ENCODE measurements around the gene ADNP2.

ADNP2 gene

GRCh38 chr18:80108739-80109675 lies at the start of gene ADNP2:
Gene ADNP2, plus strand, starts transcription at chr18:80109262. Its CDS starts 8,281 bp downstream, at chr18:80117543.
- DNase-seq, result peak; percentile 14 to 98 (median 82)

GRCh38 chr18:80059945-80060344 lies 49.1 kb upstream of the ADNP2 start:
- no peak for DNase-seq

GRCh38 chr18:80065705-80066104 lies 43.4 kb upstream of the ADNP2 start:
- DNase-seq, result no peak

- no peak for DNase-seq
These were observed 41.7 kb upstream of the ADNP2 start for GRCh38 chr18:80067321-80067720.

- DNase-seq, result no peak
These were observed 41.2 kb upstream of the ADNP2 start for GRCh38 chr18:80067897-80068296.

- no peak for DNase-seq
These were observed 40.3 kb upstream of the ADNP2 start for GRCh38 chr18:80068571-80069272.

- no peak for DNase-seq
These were observed 38.2 kb upstream of the ADNP2 start for GRCh38 chr18:80070825-80071224.

GRCh38 chr18:80074183-80074582 lies 34.9 kb upstream of the ADNP2 start:
- no peak for DNase-seq

- no peak for DNase-seq
These were observed 34.4 kb upstream of the ADNP2 start for GRCh38 chr18:80074697-80075096.

GRCh38 chr18:80075940-80076339 lies 33.1 kb upstream of the ADNP2 start:
- no peak for DNase-seq

GRCh38 chr18:80076379-80076778 lies 32.7 kb upstream of the ADNP2 start:
- DNase-seq, result no peak

- DNase-seq, result no peak
These were observed 31.2 kb upstream of the ADNP2 start for GRCh38 chr18:80077873-80078272.

GRCh38 chr18:80086281-80086680 lies 22.8 kb upstream of the ADNP2 start:
- DNase-seq, result no peak

GRCh38 chr18:80088036-80088435 lies 21.0 kb upstream of the ADNP2 start:
- DNase-seq, result no peak

GRCh38 chr18:80088823-80089222 lies 20.2 kb upstream of the ADNP2 start:
- no peak for DNase-seq

- no peak for DNase-seq
These were observed 13.6 kb upstream of the ADNP2 start for GRCh38 chr18:80095414-80095813.

- no peak for DNase-seq
These were observed 13.0 kb upstream of the ADNP2 start for GRCh38 chr18:80096032-80096565.

- DNase-seq, result no peak
These were observed 11.9 kb upstream of the ADNP2 start for GRCh38 chr18:80097201-80097600.

- peak in 4 of 56 donors; percentile 9 to 32 (median 17) for DNase-seq
These were observed 5.8 kb upstream of the ADNP2 start for GRCh38 chr18:80103231-80103630.

- no peak for DNase-seq
These were observed 4.7 kb upstream of the ADNP2 start for GRCh38 chr18:80104364-80104779.

GRCh38 chr18:80105369-80106167 lies 3.5 kb upstream of the ADNP2 start:
- DNase-seq, result no peak
